Cardiac fibroblast (primary cell): Measurements from ENCODE around the gene TMEM240.

Source experiments
- DNase-seq, 2 donors: peaks; one replicate each; pipeline versions ENCODE4 v3.0.0 to v3.0.0-alpha.2; 2010; ENCODE audit warnings: low read depth in 2 of 2
- H3K4me3 ChIP-seq, 2 donors: replicated peaks in 1 of 2; 1 replicate in 1 of 2; 2 replicates in 1 of 2; pipeline ENCODE4 v1.5.1; 2011; ENCODE audit warnings: low read depth in 2 of 2, low read length in 2 of 2, mild to moderate bottlenecking in 2 of 2, moderate library complexity in 1 of 2
- TF ChIP-seq, protein P1 (sequence below): IDR thresholded peaks from one replicate; pipeline ENCODE4 v1.5.1; 2011; ENCODE audit warnings: low read depth, mild to moderate bottlenecking, low read length, inconsistent platforms

Gene TMEM240

DNA sequence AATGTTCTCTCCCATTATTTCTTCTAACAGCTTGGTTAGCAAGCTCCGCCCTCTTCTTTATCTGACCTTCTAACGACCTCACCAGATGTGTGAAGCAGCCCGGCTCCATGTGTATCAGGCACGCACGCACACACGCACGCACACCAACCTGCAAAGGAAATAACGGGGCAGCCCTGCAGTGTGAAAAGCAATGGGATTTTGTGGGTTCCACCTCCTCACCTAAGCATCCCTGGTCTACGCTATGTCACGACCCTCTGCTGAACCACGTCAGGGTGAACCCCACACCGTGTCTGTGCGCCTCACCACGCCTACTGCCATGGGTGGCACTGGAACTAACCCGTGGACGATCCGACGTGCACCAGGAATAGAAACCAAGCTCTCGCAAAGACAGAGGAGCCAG, 23.8 kb upstream of the TMEM240 start:
- no peak overlapping the region for H3K4me3 ChIP-seq
- DNase-seq: no peak
- TF ChIP-seq, protein P1, sequence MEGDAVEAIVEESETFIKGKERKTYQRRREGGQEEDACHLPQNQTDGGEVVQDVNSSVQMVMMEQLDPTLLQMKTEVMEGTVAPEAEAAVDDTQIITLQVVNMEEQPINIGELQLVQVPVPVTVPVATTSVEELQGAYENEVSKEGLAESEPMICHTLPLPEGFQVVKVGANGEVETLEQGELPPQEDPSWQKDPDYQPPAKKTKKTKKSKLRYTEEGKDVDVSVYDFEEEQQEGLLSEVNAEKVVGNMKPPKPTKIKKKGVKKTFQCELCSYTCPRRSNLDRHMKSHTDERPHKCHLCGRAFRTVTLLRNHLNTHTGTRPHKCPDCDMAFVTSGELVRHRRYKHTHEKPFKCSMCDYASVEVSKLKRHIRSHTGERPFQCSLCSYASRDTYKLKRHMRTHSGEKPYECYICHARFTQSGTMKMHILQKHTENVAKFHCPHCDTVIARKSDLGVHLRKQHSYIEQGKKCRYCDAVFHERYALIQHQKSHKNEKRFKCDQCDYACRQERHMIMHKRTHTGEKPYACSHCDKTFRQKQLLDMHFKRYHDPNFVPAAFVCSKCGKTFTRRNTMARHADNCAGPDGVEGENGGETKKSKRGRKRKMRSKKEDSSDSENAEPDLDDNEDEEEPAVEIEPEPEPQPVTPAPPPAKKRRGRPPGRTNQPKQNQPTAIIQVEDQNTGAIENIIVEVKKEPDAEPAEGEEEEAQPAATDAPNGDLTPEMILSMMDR: no peak

DNA sequence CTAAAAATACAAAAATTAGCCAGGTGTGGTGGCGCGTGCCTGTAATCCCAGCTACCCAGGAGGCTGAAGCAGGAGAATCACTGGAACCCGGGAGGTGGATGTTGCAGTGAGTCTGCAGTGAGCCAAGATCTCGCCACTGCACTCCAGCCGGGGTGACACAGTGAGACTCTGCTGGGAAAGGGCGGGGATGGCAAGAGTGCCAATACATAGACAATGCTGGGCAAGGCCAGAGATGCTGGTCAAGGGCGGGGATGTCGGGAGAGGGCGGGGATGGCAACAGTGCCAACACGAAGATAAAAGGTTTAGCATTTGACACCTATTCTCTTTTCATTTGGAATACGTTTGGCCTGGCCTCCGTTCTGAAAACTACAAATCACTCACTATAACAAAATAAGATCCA, 23.3 kb upstream of the TMEM240 start:
- TF ChIP-seq, protein P1: no peak
- DNase-seq: no peak
- H3K4me3 ChIP-seq: no peak overlapping the region

DNA sequence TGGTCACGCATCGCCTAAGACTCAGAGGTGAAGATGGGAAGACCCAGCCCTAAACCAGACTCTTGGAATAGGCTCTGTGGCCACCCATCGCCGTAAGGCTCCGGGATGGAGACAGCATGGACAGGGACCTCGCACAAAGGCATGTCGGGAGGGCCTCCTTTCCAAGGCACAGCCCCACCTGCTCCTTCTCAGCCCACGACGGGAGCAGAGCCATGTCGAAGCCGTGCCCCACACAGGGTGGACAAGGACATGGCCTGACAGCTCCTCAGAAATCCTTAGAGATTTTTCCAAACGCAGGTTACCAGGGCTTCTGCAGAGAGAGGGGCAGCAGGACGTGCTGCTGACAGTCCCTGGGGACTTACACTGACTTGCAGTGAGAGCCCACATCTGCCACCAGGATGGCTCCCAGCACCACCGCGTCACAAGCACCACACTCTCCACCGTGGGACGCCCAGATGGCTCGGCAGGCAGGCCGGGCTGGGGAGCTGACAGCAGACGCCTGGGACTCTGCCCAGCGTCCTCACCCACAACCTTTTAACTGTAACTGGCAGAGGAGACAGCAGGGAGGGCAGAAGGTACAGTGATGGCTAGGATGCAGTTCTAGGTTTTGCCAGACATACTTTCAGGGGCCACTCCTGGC, 22.3 kb upstream of the TMEM240 start:
- TF ChIP-seq, protein P1: no peak
- no peak for DNase-seq

DNA sequence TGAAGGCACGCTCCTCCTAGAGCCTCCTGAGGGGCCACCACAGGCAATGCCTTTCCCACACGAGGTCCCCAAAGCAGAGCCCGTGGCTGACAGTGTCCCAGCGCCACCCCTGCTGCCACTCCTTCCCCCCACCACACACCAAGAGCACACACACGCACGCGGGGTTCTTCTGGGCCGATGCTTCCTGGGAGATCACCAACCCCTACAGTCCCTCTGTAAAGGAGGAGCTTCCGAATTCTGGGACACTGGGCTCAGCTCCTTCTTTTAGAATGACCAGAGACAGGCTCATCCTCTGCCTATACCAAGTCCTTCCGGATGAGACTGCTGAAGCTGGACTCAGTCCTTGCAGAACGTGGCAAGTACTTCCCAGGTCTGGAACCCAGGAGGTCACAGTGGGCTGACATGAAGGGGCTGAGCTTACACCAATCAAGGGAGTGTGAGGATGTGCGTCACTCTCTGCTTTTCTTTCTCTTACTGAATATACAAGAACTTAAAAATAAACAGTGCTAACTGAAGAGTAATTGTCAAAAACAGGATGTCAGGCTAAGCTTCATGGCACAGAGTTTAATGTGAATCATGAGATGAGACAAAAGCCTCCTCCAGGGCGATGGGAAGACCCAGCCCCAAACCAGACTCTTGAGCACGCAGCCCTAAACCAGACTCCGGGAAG, 21.5 kb upstream of the TMEM240 start:
- no peak overlapping the region for H3K4me3 ChIP-seq
- no peak for DNase-seq
- TF ChIP-seq, protein P1: no peak

More for the DNA sequence above, 22.3 kb upstream of the TMEM240 start:
- no peak overlapping the region for H3K4me3 ChIP-seq

DNA sequence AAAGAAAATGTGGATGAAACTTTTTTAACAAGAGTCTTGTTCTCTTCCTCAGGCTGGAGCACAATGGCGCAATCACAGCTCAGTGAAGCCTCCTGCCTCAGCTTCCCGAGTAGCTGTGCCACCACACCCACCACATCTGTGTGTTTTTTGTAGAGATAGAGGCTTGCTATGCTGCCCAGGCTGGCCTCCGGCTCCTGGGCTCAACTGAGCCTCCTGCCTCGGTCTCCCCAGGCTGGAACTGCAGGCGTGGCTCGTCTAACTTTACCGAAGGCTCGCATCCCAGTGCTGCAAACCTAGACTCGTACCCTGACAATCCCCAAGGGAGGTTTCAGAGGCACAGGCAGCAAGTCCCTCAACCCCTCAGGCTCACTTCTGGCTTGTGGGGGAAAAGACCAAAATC, 19.8 kb upstream of the TMEM240 start:
- no peak overlapping the region for H3K4me3 ChIP-seq
- DNase-seq: no peak
- TF ChIP-seq, protein P1: no peak

DNA sequence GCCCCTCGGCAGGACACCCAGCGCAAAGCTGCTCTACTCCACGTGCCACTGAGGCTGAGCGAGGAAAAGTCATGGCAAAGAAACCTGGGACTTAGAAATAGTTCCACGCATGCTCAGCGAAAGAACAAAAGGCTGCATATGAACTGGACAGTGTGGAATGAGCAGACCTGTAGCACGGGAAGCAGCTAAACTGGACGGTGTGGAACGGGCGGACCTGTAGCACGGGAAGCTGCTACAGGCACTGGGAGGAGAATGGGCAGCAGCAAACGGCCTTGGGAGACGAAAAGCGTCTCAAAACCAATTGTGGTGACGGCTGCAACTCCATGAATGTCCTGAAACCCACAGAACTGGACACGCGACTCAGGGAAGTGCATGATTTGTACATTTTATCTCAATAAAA, 18.6 kb upstream of the TMEM240 start:
- TF ChIP-seq, protein P1: no peak
- DNase-seq: no peak
- no peak overlapping the region for H3K4me3 ChIP-seq
